IPS-NIHi11 (cell line): Measurements from ENCODE around the gene HOXD9.

Source experiments
- DNase-seq: peaks from one replicate; pipeline ENCODE4 v3.0.0; 2012; ENCODE audit warnings: mixed read lengths, low spot score

The HOXD9 gene

GRCh38 chr2:176152350-176153181, 30.0 kb downstream of the HOXD9 start:
- no peak for DNase-seq

DNA sequence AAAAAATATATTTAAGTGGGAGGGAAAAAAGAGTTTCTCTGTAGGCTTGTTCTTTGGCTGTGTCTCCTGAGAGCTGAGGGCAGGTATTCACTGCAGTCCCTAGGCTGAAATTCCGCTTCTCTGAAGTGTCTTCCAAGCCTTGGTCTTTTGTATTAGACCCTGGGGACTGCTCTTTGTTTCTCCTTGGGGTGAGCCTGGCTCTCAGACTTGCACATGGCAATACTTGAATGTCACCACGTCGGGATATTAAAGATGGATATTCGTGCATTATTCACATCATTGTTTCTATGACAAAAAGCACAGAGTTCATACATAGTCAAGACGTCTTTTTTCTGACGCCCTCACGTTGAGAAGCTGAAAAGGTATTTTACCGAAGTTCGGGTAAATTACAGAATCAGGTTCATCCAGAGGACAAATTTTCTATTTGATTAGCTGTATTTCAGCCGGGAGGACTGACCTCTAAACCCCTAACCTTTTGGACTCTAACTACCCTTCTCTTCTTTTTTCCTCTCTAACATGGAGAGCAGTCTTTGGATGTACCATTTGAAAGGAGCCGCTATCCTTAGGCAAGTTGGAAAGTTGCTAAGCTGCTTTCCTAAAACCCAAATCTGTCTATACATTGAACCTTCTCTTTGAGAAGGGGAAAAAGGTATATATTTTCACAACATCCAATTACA, 32.2 kb downstream of the HOXD9 start:
- DNase-seq, result no peak

GRCh38 chr2:176155356-176156044, 33.0 kb downstream of the HOXD9 start:
- no peak for DNase-seq

GRCh38 chr2:176156301-176156806, 33.8 kb downstream of the HOXD9 start:
- no peak for DNase-seq

- DNase-seq, result no peak
Measured at GRCh38 chr2:176156807-176157498, 34.4 kb downstream of the HOXD9 start, which contains the start of gene HOXD3. Gene HOXD3, plus strand, starts transcription at chr2:176157307. Its CDS starts 11,808 bp downstream, at chr2:176169115.

- DNase-seq, result no peak
Measured at GRCh38 chr2:176157499-176158185, 35.1 kb downstream of the HOXD9 start.

- DNase-seq, result no peak
Measured at GRCh38 chr2:176158186-176158591, 35.7 kb downstream of the HOXD9 start.

DNA sequence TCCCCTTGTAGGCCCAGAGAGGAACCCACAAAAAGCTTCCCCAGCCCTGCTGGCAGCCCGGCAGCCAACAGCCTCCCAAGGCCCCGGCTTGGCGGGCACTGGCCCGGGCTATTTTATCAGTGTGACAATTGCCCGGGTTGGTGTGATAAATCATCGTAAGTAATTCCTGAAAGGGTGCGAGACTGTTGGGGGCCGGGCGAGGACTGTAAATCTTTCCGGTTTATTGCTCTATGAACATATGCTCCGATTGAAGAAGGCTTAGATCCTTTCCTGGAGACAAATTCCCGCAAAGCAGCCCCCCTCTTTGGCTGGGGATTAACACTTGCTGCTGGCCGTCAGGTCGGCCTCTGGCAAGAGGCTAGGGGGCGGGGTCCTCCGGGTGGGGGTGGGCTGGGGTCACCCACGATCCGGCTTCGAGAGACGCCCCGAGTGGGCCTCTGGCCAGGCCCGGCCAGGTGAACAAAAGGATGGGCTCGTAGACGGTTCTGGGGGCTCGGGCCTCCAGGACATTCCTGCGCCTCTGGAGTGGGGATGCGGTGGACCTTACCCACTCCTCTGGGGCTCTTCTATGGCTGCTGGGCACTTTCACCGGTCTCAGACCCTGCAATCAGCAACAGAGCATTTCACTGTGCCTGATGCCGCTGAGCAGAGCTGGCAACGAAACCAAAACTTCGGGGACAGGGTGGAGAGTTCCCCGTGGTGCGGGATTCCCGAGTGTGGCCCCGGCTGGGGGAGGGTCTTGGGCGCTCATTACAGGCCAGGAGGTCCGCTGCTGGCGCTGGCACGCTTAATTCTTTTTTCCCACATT, 36.5 kb downstream of the HOXD9 start:
- DNase-seq, result no peak

GRCh38 chr2:176159663-176160250, 37.2 kb downstream of the HOXD9 start:
- DNase-seq, result no peak

DNA sequence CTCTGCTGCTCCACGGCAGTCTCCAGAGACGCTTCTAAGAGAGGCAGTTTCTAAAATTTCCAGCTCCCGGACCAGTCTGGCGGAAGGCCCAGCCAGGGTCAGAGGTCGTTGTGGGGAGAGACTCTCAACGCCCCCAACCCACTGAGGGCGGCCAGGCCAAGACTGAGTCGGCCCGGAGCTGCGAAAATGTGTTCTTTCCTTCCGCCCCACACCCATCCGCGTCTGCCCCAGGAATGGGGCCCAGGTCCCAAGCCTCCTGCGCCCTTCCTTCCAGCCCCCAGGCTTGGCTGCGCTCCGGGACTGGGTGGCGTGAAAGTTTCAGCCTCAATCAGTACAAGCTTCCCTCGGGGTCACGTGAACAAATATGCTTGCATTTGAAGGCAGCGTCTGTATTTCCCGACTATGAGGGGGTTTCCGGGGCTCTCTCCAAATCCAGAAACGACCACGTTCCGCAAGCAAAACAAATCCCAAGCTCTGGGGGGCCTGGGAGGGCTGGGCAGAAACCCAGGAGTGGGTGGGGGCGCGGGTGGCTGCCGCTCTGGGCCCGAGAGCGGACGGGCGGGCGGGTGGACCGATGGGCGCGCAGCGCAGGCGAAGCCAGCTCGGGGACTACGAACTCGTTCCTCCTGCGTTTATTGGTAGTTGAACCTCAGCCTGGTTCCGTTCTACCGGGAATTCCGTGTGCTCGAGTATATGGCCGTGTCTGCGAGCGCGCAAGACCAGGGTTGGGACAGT, 37.9 kb downstream of the HOXD9 start:
- DNase-seq, result no peak

- DNase-seq, result no peak
Measured at GRCh38 chr2:176160986-176161824, 38.7 kb downstream of the HOXD9 start.

- DNase-seq, result no peak
Measured at GRCh38 chr2:176161825-176162626, 39.5 kb downstream of the HOXD9 start.

- no peak for DNase-seq
Measured at GRCh38 chr2:176162911-176163671, 40.6 kb downstream of the HOXD9 start.

DNA sequence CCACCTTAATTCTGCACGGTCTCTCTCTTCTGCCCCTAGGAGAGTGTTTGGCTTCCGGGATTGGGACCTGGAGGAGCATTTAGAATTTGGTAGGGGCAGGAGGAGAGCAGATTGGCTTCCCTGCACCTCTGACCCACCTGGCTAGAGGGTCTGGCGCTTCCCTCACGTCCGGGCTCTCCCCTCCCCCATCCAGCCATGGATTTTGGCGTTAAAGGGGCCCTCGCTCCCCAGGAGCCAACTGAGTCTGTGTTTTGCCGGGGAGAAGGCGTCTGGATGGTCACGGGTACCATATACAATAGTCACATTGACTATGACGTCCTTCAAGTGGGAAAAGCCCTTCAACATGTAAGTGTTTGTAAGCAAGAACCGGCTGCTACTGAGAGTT, 41.1 kb downstream of the HOXD9 start:
- DNase-seq, result no peak

DNA sequence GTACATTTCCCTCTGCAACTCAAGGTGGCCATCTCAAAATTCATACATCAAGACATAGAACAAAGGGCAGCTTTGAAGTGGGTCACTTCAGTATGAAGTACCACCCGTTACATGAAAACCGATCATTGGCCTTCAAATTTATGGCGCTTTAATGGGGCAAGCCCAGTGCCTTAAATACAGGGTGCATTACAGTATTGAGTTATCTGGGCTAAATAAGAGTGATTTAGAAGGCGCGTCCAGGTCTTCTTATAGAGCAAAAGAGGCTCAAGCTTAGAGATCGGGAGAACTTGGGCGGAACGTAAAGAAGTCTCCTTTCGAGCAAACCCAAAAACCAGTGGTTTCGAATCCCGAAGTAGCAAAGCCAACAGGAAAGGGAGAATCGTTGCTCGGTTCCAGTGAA, 41.7 kb downstream of the HOXD9 start:
- no peak for DNase-seq

DNA sequence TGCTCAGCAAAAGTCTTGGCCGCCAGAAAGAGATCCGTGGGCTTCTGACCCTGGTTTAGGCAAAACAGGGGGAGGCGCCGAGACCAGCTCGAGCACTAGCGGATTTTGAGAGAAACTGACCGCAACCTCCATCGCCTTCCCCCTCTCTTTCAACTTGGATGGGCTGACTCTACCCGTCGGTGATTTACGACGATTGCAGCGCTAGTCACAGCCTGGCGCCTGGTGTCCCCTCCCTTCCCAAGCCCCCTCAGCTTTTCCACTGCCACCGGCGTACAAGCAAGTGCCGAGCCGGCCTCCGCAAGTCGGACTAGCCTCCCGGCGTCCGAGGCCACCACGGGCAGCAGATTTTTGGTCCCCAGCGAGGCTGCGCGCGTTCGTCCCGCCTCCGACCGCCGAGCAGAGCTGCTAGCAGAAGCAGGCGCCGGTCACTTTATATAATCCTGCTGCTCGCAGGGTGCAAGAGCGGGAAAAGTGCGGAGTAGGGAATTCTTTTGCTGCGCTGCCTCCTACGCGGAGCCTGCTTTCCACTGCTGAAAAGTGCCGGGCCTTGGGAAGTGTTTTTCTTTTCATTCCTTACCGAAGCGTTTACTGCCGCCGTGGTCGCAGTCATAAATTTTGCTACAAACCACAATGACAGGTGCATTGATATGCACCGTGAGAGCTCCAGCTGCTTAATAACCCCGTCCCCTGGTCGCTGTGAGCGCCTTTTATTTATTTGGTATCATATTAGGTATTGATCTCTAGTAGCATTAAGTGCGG, 42.3 kb downstream of the HOXD9 start:
- no peak for DNase-seq
